Measurements from ENCODE around the gene POU6F1.

- TF ChIP-seq POLR2AphosphoS5 (IDR thresholded peaks at IDR 0.05; ENCODE audit: low read depth, low read length) (no peak), POLR2A (IDR thresholded peaks at IDR 0.05; ENCODE audit: low read depth, low read length) (peak; percentile 36; the same call in 1 of the 2 replicates), TAF1 (IDR thresholded peaks at IDR 0.05; ENCODE audit: borderline replicate concordance, low read depth, low read length) (no peak)
These were observed 512 bp downstream of the POU6F1 start for GRCh38 chr12:51217133-51217967.
